Measurements from ENCODE around the gene SIGMAR1.

DNA sequence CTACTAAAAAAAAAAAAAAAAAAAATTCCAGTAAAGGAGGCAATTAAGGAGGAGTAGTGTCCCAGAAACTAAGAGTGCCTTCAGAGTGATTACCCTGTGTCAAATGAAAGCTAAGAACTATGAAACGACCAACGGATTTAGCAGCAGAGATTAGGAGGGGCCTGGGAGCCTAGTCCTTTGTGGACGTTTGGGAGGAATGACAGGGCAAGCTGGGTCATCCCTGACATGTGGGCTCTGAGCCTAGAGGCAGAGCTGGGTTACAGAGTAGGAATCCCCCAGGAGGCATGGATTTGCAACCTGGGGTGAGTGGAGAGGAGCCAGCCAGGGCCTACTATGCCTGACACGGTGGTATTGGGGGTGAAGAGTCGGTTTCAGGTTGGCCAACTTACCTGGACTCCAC, 4.4 kb downstream of the SIGMAR1 start:
- TF ChIP-seq, protein P1, sequence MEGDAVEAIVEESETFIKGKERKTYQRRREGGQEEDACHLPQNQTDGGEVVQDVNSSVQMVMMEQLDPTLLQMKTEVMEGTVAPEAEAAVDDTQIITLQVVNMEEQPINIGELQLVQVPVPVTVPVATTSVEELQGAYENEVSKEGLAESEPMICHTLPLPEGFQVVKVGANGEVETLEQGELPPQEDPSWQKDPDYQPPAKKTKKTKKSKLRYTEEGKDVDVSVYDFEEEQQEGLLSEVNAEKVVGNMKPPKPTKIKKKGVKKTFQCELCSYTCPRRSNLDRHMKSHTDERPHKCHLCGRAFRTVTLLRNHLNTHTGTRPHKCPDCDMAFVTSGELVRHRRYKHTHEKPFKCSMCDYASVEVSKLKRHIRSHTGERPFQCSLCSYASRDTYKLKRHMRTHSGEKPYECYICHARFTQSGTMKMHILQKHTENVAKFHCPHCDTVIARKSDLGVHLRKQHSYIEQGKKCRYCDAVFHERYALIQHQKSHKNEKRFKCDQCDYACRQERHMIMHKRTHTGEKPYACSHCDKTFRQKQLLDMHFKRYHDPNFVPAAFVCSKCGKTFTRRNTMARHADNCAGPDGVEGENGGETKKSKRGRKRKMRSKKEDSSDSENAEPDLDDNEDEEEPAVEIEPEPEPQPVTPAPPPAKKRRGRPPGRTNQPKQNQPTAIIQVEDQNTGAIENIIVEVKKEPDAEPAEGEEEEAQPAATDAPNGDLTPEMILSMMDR (conservative IDR thresholded peaks at IDR 0.05; ENCODE audit: low read depth, low read length) = no peak
- no peak for TF ChIP-seq RCOR1 (IDR thresholded peaks at IDR 0.05; ENCODE audit: insufficient replicate concordance, low read length)
- no peak for TF ChIP-seq POLR2A (IDR thresholded peaks at IDR 0.05; ENCODE audit: low read depth, low read length)
- no peak for TF ChIP-seq USF2 (IDR thresholded peaks at IDR 0.05; ENCODE audit: low read depth, low read length)
- no peak for TF ChIP-seq CEBPB (IDR thresholded peaks at IDR 0.05; ENCODE audit: low read depth, low read length)
- TF ChIP-seq NFE2L2 (IDR thresholded peaks at IDR 0.05; ENCODE audit: low read depth, low read length) = no peak
- TF ChIP-seq MAFK (IDR thresholded peaks at IDR 0.05; ENCODE audit: low read depth, low read length) = no peak
- no peak for TF ChIP-seq ELK1 (IDR thresholded peaks at IDR 0.05; ENCODE audit: borderline replicate concordance, low read depth, low read length)

All from IMR-90 (cell line).